WTC11 (cell line): ENCODE results near the gene TMEM179.

Experiments
- CBFB ChIP-seq: sonication (generic); formaldehyde crosslinking; IDR thresholded peaks from 2 replicates; pipeline ENCODE4 v1.8.1; 2022; ENCODE audit warnings: mild to moderate bottlenecking, low read depth, missing genetic modification reagents
- ERG ChIP-seq: fragments of 250-450 bp; sonication (Bioruptor Pico); IDR thresholded peaks from 2 replicates; pipeline ENCODE4 v1.8.0; 2021; ENCODE audit warnings: mild to moderate bottlenecking
- MLX ChIP-seq: sonication (generic); formaldehyde crosslinking; IDR thresholded peaks from 2 replicates; pipeline ENCODE4 v1.8.1; 2023; ENCODE audit warnings: mild to moderate bottlenecking, missing genetic modification reagents, moderate library complexity
- SP1 ChIP-seq: sonication (generic); formaldehyde crosslinking; conservative IDR thresholded peaks from 2 replicates; pipeline ENCODE4 v1.8.1; 2022; ENCODE audit warnings: missing genetic modification reagents
- TEAD4 ChIP-seq: sonication (generic); formaldehyde crosslinking; IDR thresholded peaks from 2 replicates; pipeline ENCODE4 v1.8.0; 2022; ENCODE audit warnings: mild to moderate bottlenecking, missing genetic modification reagents
- TP53 ChIP-seq: sonication (generic); formaldehyde crosslinking; IDR thresholded peaks from 2 replicates; pipeline ENCODE4 v1.8.1; 2023; ENCODE audit warnings: mild to moderate bottlenecking, missing genetic modification reagents
- ZNF138 ChIP-seq: sonication (generic); formaldehyde crosslinking; conservative IDR thresholded peaks from 2 replicates; pipeline ENCODE4 v1.8.1; 2022; ENCODE audit warnings: mild to moderate bottlenecking, moderate library complexity, missing genetic modification reagents
- ZNF263 ChIP-seq: sonication (generic); formaldehyde crosslinking; IDR thresholded peaks from 2 replicates; pipeline ENCODE4 v1.8.1; 2022; ENCODE audit warnings: low read depth, mild to moderate bottlenecking, moderate library complexity, missing genetic modification reagents
- TF ChIP-seq, protein P1 (sequence below): sonication (generic); formaldehyde crosslinking; IDR thresholded peaks from 2 replicates; pipeline ENCODE4 v1.8.1; 2022; ENCODE audit warnings: low read depth, missing genetic modification reagents, borderline replicate concordance
- TF ChIP-seq, protein P2 (sequence below): sonication (generic); formaldehyde crosslinking; conservative IDR thresholded peaks from 2 replicates; pipeline ENCODE4 v1.8.1; 2022; ENCODE audit warnings: mild to moderate bottlenecking, missing genetic modification reagents
- TF ChIP-seq, protein P3 (sequence below): fragments of 200-600 bp; IDR thresholded peaks from 2 replicates; pipeline ENCODE4 v1.8.0; 2022; ENCODE audit warnings: antibody characterized with exemption
- TF ChIP-seq, protein P4 (sequence below): sonication (generic); formaldehyde crosslinking; IDR thresholded peaks from 2 replicates; pipeline ENCODE4 v1.8.1; 2022; ENCODE audit warnings: mild to moderate bottlenecking, missing genetic modification reagents, moderate library complexity, borderline replicate concordance

DNA sequence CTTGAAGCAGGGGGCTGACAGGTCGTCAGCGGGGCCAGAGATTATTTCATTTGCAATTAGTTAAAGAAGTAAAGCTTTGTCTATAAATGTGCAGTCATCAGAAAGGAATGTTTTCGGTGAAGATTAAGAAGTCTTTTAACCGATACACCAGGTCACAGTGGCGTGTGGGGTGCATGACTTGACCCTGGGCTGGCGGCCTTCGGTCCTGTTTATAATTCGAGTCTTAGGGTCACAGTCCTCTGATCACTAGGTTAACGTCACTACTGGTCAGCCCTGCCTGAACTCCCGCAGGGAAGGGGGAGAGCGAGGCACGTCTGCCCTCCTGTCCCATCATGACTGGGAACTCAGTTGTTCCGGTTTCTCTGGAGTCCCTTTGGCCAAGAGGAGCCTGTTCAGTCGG lies 30.0 kb downstream of the TMEM179 start:
- no peak for TF ChIP-seq TEAD4
- TF ChIP-seq, protein P1, sequence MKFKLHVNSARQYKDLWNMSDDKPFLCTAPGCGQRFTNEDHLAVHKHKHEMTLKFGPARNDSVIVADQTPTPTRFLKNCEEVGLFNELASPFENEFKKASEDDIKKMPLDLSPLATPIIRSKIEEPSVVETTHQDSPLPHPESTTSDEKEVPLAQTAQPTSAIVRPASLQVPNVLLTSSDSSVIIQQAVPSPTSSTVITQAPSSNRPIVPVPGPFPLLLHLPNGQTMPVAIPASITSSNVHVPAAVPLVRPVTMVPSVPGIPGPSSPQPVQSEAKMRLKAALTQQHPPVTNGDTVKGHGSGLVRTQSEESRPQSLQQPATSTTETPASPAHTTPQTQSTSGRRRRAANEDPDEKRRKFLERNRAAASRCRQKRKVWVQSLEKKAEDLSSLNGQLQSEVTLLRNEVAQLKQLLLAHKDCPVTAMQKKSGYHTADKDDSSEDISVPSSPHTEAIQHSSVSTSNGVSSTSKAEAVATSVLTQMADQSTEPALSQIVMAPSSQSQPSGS (CRISPR knock-in tag) = no peak
- no peak for TF ChIP-seq ERG (CRISPR knock-in tag)
- TF ChIP-seq MLX (CRISPR knock-in tag) = no peak
- TF ChIP-seq ZNF138 (CRISPR knock-in tag) = no peak
- no peak for TF ChIP-seq CBFB (CRISPR knock-in tag)
- no peak for TF ChIP-seq ZNF263
- TF ChIP-seq, protein P2, sequence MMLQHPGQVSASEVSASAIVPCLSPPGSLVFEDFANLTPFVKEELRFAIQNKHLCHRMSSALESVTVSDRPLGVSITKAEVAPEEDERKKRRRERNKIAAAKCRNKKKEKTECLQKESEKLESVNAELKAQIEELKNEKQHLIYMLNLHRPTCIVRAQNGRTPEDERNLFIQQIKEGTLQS (CRISPR knock-in tag) = no peak
- TF ChIP-seq, protein P3, sequence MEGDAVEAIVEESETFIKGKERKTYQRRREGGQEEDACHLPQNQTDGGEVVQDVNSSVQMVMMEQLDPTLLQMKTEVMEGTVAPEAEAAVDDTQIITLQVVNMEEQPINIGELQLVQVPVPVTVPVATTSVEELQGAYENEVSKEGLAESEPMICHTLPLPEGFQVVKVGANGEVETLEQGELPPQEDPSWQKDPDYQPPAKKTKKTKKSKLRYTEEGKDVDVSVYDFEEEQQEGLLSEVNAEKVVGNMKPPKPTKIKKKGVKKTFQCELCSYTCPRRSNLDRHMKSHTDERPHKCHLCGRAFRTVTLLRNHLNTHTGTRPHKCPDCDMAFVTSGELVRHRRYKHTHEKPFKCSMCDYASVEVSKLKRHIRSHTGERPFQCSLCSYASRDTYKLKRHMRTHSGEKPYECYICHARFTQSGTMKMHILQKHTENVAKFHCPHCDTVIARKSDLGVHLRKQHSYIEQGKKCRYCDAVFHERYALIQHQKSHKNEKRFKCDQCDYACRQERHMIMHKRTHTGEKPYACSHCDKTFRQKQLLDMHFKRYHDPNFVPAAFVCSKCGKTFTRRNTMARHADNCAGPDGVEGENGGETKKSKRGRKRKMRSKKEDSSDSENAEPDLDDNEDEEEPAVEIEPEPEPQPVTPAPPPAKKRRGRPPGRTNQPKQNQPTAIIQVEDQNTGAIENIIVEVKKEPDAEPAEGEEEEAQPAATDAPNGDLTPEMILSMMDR = no peak
- TF ChIP-seq SP1 (CRISPR knock-in tag) = no peak
- TF ChIP-seq TP53 (CRISPR knock-in tag) = no peak
- TF ChIP-seq, protein P4, sequence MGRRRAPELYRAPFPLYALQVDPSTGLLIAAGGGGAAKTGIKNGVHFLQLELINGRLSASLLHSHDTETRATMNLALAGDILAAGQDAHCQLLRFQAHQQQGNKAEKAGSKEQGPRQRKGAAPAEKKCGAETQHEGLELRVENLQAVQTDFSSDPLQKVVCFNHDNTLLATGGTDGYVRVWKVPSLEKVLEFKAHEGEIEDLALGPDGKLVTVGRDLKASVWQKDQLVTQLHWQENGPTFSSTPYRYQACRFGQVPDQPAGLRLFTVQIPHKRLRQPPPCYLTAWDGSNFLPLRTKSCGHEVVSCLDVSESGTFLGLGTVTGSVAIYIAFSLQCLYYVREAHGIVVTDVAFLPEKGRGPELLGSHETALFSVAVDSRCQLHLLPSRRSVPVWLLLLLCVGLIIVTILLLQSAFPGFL (CRISPR knock-in tag) = no peak
